Renal cortex interstitium (tissue), 11 donors: ENCODE data around the gene NKIRAS1. TPM values are rescaled to one million over a fixed set of nuclear protein-coding genes. Genes with fewer than 3 reads are reported as not detected.
"Not testable (repeated sequence)": the region's sequence is repeated elsewhere in the genome, so short reads cannot be mapped to it uniquely, and the experiment has no call there.

Source experiments
- DNase-seq, 11 donors: peaks; one replicate each; pipeline ENCODE4 v3.0.0-alpha.2; 2013; ENCODE audit warnings: low read depth in 9 of 11, low spot score in 4 of 11; ENCODE audit errors: extremely low read depth in 1 of 11
- polyA plus RNA-seq, 3 donors: library from polyadenylated mRNA; unstranded; fragments of 120-200 nt; gene quantifications; one replicate each; pipeline ENCODE4 v1.2.1, GENCODE V29; 2013; ENCODE audit not compliant: insufficient read length in 3 of 3

NKIRAS1 gene
- polyA plus RNA-seq, 3 donors: 14.7 to 21.9 (median 18.9) TPM

DNA sequence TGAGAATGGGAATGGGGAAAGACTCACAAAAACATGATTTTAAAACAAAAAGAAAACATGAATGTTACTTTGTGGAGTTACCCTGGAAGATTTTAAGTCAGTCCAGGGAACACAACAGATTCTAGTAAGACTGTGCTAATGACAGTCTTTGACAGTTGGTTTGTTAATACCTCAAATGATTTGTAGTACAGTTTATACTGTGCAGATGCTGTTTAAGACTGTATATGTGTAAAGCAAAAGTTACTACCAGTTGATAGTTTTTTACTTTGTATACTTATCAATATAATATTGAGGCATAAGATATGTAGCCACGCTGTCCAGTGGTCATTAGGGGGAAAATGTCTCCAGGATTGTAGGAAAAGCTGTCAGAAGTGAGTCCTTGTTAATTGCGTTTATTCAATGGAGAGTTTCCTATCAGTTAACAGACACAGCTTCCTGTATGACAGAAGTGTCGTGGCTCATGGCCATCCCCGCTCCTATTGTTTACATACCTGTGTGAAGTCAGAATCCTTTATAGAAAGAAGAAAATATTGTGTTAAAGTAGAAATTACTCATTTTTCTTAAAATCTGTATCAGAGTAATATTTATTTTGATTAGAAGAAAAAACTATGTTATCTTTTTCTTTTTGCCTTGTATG, 36.0 kb downstream of the NKIRAS1 start:
- DNase-seq: no peak

DNA sequence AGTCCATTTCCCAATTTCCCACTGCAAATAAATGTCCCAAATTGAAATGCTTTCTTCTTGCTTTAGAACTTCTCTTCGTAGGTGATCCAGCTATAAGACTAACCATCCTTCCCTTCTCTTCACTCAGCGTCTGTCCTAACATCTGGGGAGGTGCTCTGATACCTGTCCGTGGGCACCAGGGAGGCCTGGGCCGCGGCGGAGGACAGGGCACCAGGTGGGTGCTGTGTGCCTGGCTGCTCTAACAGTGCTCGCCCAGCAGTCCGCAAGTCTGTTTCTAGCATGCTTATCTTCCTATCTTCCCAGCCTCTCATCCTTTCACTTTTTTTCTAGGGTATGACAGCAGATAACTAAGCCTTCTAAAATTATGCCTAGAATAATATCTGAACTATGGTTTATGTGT, 37.3 kb downstream of the NKIRAS1 start:
- no peak for DNase-seq

DNA sequence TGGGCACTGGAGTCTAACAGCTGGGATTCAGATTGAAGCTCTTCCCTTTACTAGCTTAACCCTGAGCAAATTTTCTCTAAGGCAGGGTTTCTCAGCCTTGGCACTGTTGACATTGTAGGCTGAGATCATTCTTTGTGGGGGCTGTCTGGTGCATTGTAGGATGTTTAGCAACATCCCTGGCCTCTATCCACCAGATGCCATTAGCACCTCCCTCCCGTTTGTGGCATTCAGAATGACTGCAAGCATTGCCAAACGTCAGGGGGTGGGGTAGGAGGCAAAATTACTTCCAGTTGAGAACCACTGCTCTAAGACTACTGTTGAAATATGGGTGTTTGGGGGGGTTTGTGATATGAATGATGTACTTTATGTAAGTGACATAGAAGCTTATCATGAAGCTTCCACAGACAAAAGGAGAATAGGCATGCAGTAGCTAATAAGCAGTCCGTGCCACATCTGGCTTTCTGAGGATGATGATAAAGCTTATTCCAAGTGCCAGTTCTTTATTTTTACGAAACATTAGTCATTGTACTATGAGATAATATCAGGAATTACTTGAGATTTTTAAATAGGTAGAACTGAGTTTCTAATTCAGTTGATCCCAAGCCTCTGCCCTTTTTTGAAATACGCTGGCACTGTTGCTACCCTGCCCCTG, 39.3 kb downstream of the NKIRAS1 start:
- no peak for DNase-seq

DNA sequence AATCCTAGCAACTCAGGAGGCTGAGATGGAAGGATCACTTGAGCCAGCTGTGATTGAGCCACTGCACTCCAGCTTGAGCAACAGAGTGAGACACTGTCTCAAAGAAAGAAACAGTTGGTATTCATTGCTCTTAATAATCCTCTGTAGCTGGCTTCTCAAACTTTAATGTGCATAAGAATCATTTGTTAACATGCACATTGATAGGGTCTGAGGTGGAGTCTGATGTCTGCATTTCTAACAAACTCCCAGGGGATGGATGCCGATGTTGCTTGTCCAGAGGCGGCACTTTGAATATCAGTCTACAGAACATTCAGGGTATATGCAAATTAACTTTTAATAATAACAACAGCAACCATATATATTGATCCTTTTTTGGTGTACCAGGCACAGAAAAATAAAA, 39.9 kb downstream of the NKIRAS1 start:
- no peak for DNase-seq

DNA sequence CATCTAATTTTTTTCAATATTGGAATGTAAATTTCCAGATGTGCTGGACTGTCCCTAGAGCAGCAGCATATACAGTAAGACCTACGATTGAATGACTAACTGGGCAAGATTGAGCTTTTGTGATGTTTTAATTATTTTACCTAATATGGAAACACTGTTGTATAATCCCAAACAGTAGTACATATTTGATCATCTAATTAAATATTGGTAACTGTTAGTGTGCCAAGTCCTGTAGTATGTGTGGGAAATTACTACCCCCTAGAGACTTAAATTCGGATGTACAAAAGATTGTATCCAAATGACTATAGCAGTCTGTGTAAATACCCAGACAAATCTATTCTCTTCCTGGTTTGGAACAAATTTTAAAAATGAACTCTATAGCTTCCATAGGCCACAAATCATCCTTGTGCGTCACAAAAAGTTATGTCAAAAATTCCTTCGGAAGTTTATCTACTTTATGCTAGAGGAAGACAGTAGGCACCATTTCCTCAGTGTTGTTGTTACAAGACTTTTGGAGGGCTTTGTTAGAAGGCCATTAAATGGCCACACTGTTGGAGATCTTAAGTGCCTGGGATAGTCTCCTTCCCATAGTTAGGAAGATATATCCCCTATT, 41.6 kb downstream of the NKIRAS1 start:
- DNase-seq: no peak

DNA sequence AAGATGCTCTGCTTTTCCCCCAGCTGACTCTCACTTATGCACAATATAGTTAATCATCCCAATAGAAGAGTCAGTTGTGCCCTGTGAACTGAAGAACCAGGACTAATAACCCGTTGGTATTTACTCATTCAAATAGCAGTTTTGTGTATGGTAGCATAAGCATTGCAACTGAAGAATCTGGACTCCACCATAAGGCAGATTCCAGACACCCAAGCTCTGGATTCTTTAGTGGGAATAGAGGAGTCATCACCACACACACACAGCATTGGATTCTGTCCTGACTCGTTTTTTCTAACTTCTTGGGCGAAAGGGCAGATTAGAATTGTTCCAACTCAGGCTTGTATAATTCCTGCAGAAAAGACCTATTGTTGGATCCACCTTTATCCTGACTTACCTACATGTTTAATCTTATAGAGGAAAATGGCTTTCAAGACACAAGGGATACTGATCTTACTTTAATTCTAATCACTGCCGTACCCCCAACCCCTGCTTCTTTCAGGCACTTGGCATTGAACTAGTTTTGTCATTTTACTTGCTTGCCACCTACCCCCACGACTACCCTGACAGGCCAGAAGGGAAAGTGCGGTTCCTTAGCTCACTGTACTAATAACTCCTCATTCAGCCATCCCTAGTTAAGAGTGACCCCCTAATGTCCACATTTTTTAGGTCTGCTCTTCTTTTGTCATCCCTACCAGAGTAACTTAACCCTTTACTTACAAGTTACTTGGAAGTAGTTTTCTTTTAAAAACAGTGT, 42.3 kb downstream of the NKIRAS1 start:
- no peak for DNase-seq

DNA sequence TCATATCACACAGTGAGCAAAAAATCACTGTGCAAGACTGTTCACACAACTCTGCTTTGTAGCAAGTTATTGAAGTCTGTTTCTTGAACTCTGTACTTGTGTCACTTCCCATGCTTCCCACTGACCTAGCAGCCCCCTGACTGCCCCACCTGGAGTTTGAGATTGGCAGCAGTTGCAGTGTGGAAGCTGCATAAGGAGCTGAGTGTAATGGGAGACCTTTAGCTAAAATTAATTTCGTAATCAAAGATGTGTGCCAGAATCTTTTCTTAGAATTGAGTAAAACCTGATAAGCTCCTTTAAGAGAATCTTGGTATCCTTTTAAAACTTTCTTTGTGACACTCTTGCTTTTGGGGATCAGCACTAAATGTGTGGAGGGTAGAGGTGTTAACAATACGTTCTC, 42.8 kb downstream of the NKIRAS1 start:
- no peak for DNase-seq

DNA sequence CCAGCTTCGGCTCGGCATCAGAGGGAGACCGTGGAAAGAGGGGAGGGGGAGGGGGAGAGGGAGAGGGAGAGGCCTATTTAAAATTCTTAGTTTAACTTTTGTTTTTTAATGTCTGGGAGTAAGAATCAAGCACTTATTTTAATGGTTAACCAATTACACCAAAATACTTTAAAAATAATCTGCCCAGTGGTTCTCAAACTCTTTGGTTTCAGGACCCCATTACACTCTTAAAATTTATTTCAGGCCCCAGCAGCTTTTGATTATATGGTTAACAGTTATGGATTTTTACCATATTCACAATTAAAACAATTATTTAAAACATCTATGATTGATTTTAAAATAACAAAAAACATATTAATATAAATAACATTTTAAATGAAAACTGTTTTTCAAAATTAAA, 44.5 kb downstream of the NKIRAS1 start:
- DNase-seq: no peak

DNA sequence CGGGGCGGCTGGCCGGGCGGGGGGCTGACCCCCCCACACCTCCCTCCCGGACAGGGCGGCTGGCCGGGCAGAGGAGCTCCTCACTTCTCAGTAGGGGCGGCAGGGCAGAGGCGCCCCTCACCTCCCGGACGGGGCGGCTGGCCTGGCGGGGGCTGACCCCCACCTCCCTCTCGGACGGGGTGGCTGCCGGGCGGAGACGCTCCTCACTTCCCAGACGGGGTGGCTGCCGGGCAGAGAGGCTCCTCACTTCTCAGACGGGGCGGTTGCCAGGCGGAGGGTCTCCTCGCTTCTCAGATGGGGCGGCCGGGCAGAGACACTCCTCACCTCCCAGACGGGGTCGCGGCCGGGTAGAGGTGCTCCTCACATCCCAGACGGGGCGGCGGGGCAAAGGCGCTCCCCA, 45.4 kb downstream of the NKIRAS1 start:
- DNase-seq: not testable (repeated sequence)

DNA sequence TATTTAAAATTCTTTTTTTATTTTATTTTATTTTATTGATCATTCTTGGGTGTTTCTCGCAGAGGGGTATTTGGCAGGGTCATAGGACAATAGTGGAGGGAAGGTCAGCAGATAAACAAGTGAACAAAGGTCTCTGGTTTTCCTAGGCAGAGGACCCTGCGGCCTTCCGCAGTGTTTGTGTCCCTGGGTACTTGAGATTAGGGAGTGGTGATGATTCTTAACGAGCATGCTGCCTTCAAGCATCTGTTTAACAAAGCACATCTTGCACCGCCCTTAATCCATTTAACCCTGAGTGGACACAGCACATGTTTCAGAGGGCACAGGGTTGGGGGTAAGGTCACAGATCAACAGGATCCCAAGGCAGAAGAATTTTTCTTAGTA, 46.1 kb downstream of the NKIRAS1 start:
- DNase-seq: not testable (repeated sequence)

DNA sequence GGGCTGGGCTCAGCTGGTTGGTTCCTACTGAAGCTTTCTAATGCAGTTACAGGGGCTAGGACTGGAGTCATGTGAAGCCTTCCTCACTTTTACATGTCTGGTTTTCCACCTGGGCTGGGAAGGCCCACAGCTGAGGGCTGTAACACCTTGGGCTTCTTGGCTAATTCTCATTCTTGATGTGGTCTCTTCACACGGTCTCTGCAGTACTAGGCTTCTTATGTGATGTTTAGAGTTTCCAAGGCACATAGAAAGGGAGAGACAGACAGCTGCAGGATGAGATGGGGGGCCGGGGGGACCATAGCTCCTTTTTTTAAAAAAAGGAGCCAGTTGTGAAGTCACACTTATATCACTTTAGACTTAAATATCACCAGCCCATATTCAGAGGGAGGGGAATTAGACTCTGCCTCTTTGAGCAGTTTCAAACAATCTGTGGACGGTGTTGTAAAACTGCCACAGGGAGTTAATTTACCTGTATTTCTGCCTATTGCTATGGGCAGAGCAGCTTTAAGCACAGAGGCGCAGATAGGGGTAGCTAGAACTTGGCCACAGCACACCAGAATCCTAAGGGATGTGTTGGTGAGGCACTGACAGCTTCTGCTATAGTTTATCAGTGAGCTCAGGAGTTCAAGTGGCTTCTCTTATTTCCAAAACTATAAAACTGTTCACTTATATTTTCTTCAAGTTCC, 46.7 kb downstream of the NKIRAS1 start:
- peak in 1 of 11 donors; percentile 48 for DNase-seq

DNA sequence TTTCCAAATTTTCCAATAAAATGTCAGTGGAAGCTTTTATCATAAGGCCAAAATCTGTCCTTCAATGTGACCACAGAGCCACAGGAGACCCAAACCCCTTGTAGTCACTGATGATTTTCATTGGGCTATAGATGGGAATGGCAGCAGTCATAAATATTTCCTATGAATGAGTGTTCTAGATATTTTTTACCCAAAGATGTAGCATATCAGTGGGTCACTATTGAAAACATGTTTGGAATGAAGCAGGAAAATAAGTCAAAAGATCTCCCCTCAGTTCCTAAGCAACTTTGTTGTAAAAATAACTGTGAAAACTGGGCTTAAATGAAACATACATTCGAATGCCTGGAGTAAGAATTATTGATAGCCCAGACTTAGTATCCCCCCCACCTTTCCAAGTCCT, 49.0 kb downstream of the NKIRAS1 start:
- no peak for DNase-seq

DNA sequence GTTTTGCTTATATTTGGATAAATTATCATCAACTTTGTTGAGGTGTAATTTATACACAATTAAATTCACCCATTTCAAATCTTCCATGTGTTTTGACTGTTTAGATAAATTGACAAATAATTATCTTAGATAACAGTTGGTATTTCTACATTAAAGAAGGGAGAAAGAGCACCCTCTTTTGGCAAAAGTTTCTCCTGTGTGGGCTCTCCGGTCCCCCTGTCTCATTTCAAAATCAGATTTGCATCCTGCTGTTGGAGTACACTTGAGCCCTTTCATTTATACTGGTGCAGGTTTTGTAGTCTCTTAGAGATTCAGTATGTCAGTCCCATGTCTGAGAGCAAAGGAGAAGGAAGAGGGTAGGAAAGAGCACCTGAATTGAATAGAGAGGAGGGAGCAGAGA, 49.4 kb downstream of the NKIRAS1 start:
- DNase-seq: no peak

DNA sequence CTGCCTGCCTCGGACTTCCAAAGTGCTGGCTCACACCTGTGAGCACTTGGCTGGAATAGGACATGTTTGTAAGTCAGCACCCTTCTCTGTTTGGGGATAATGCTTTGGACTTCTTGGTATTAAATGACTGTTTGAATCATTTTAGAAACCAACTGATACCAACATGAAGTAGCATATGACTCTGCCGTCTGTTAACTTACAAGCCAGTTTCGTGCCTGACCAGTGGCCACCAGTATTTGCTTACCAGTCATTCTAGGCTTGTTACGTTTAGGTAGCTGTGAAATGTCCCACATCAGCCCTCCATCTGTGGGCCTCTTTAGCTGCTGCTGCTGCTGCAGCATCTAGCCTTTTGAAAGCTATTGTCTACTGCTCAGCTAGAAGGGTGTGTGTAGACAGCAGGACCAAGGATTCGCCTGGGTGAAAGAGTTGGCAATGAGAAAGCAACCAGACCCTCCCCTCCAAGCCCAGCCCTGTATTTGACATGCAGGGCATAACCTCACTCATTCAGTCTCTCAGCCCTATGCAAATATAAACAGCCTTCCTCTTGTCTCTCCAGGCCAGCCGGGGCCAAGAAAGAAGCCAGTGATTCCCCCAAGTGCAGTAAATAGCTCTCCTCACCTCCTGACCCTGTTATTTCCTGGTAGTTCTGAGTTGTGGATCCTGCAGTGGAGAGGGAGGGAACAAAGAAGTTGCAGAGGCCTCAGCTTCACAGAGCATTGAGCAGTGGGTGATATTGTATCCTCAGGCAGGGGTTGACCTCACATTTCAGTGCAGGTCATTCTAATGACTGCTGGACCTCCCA, 51.0 kb downstream of the NKIRAS1 start:
- DNase-seq: peak in 10 of 11 donors; percentile 27 to 63 (median 42)

DNA sequence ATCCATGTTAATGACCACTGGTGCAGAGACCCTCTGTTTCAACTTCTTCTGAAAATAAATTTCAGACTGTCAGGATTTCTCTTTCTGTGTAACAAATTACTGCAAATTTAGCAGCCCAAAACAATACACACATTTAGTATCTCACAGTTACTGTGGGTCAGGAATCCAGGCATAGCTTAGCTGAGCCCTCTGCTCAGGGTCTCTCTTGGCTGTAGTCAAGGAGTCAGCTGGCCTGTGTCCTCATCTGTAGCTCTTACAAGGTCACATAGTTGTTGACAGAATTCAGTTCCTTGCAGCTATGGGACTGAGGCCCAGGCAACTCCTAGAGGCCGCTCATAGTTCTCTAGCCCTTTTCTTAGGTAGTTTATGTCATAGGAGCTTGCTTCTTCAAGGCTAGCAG, 51.9 kb downstream of the NKIRAS1 start:
- DNase-seq: peak in 1 of 11 donors; percentile 21

DNA sequence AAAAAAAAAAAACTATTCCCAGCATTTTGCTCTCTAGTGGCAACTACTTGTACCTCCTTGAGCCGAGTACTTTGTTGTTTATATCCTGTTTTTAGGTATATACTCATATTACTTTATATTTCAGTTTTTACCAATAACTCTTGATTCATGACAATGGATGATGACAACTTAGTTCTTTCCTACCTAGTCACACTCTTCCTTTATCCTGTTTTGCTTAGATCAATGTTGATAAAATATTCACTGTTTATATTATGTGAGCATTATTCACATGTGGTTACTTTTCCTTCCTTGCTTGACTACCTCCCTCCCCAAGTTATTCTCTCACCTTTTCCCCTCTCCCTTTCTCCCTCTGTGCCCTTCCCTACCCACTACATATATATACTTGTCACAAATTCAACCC, 53.7 kb downstream of the NKIRAS1 start:
- DNase-seq: no peak

DNA sequence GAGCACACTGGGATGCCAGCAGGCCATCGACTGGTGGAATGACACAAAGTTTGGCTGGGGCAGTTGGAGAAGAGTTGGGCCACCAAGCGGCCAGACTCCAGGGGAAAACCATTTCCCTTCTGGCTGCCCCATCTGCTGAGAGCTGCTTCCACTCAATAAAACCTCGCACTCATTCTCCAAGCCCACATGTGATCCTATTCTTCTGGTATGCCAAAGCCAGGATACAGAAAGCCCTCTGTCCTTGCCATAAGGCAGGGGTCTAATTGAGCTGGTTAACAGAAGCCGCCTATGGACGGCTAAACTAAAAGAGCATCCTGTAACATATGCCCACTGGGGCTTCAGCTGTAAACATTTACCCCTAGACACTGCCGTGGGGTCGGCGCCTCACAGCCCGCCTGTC, 55.1 kb downstream of the NKIRAS1 start:
- DNase-seq: no peak

DNA sequence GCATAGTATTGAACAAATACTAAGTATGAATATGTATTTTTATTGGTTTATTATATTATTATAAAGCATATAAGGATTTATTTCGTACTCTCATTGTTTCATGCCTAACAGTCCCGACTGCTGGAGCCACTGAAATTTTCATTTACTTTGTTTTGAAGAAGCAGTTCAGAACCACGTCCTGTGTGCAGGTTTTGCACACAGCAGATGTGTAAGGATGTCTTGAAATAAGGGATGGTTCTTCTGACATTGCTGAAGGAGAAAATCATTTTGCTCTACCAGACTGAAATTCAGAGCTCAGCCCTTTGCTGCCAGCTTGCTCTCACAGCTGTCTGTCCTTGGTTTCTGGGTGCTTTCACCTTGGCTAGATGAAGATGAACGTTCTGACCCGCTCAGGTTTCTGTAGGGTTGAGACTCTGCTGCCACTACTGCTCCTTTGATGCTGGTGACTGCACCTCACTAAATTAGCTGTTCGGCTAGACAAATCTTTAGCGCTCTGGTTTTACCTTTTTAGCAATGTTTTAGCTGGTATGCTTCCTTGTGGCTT, 56.9 kb downstream of the NKIRAS1 start:
- no peak for DNase-seq
